ENCODE results near the gene NEGR1.

NEGR1 gene

GRCh38 chr1:72122099-72122880, 160.0 kb downstream of the NEGR1 start:
- H3K36me3 ChIP-seq (ENCODE audit: control insufficient read depth, insufficient read depth, low read length): no peaks in the 10 kb centered on the region
- no peak for TF ChIP-seq CTCF (IDR thresholded peaks at IDR 0.05; ENCODE audit: insufficient read depth, low read length, poor library complexity, severe bottlenecking)
- H3K4me3 ChIP-seq (replicated peaks; ENCODE audit: low read depth, low read length): no peak overlapping the region
- no peaks in the 10 kb centered on the region for H3K27me3 ChIP-seq (replicated peaks; ENCODE audit: control insufficient read depth, insufficient read depth, low read length)
- no peak for DNase-seq (ENCODE audit: extremely low read depth, insufficient read length)

GRCh38 chr1:72119491-72119890, 162.8 kb downstream of the NEGR1 start:
- no peak for TF ChIP-seq CTCF (IDR thresholded peaks at IDR 0.05; ENCODE audit: insufficient read depth, low read length, poor library complexity, severe bottlenecking)
- no peak overlapping the region for H3K4me3 ChIP-seq (replicated peaks; ENCODE audit: low read depth, low read length)
- no peaks in the 10 kb centered on the region for H3K27me3 ChIP-seq (replicated peaks; ENCODE audit: control insufficient read depth, insufficient read depth, low read length)
- no peak for DNase-seq (ENCODE audit: extremely low read depth, insufficient read length)
- no peaks in the 10 kb centered on the region for H3K36me3 ChIP-seq (ENCODE audit: control insufficient read depth, insufficient read depth, low read length)

GRCh38 chr1:72117621-72118020, 164.7 kb downstream of the NEGR1 start:
- no peak for TF ChIP-seq CTCF (IDR thresholded peaks at IDR 0.05; ENCODE audit: insufficient read depth, low read length, poor library complexity, severe bottlenecking)

GRCh38 chr1:72115290-72115689, 167.0 kb downstream of the NEGR1 start:
- Histone ChIP-seq H3K36me3 (ENCODE audit: control insufficient read depth, insufficient read depth, low read length) (no peaks in the 10 kb centered on the region), H3K4me3 (replicated peaks; ENCODE audit: low read depth, low read length) (no peak overlapping the region), H3K27me3 (replicated peaks; ENCODE audit: control insufficient read depth, insufficient read depth, low read length) (no peaks in the 10 kb centered on the region)
- DNase-seq (ENCODE audit: extremely low read depth, insufficient read length): no peak
- TF ChIP-seq CTCF (IDR thresholded peaks at IDR 0.05; ENCODE audit: insufficient read depth, low read length, poor library complexity, severe bottlenecking): no peak

More at GRCh38 chr1:72117621-72118020, 164.7 kb downstream of the NEGR1 start:
- no peaks in the 10 kb centered on the region for H3K36me3 ChIP-seq (ENCODE audit: control insufficient read depth, insufficient read depth, low read length)
- DNase-seq (ENCODE audit: extremely low read depth, insufficient read length): no peak
- H3K27me3 ChIP-seq (replicated peaks; ENCODE audit: control insufficient read depth, insufficient read depth, low read length): no peaks in the 10 kb centered on the region
- H3K4me3 ChIP-seq (replicated peaks; ENCODE audit: low read depth, low read length): no peak overlapping the region

GRCh38 chr1:72111662-72112061, 170.7 kb downstream of the NEGR1 start:
- Histone ChIP-seq H3K27me3 (replicated peaks; ENCODE audit: control insufficient read depth, insufficient read depth, low read length) (no peaks in the 10 kb centered on the region), H3K36me3 (ENCODE audit: control insufficient read depth, insufficient read depth, low read length) (no peaks in the 10 kb centered on the region), H3K4me3 (replicated peaks; ENCODE audit: low read depth, low read length) (no peak overlapping the region)
- no peak for TF ChIP-seq CTCF (IDR thresholded peaks at IDR 0.05; ENCODE audit: insufficient read depth, low read length, poor library complexity, severe bottlenecking)
- no peak for DNase-seq (ENCODE audit: extremely low read depth, insufficient read length)
